ENCODE results near the gene TUBGCP3.

Gene TUBGCP3

GRCh38 chr13:112435973-112436372 lies 152.0 kb downstream of the TUBGCP3 start:
- H3K36me3 Mint-ChIP-seq (ENCODE audit: low read depth) = no peaks in the 10 kb centered on the region
- H3K27ac Mint-ChIP-seq = no peak overlapping the region
- H3K27me3 Mint-ChIP-seq (ENCODE audit: low read depth) = no peaks in the 10 kb centered on the region
- H3K4me1 Mint-ChIP-seq (ENCODE audit: low read depth) = no peaks in the 10 kb centered on the region
- H3K9me3 Mint-ChIP-seq = peaks cover 7% of the 10 kb centered on the region
- H3K4me3 Mint-ChIP-seq = no peak overlapping the region
